H1 (cell line): ENCODE data around the gene CASZ1. TPM values are rescaled to one million over a fixed set of nuclear protein-coding genes. Genes with fewer than 3 reads are reported as not detected.
A peak's percentile ranks its signal among the peaks of the same experiment; 100 is the strongest.

Experiments
- CTCF ChIA-PET: fragments of 300-600 bp; sonication (Branson Sonifier 250); formaldehyde crosslinking; loops from one replicate; lab custom pipeline; 2021; ENCODE audit not compliant: partially characterized antibody; lab: Charles Lee
- POLR2A ChIA-PET: fragments of 300-600 bp; sonication (Branson Sonifier 250); formaldehyde crosslinking; loops from one replicate; lab custom pipeline; 2021; ENCODE audit warnings: inconsistent platforms; ENCODE audit not compliant: partially characterized antibody; lab: Charles Lee
- DNase-seq, 2 experiments: peaks; one replicate each; pipeline versions ENCODE4 v3.0.0 to v3.0.0-alpha.2; 2010 to 2022; ENCODE audit warnings: low spot score in 2 of 2, low read depth in 1 of 2, mixed read lengths in 1 of 2
- FAIRE-seq: peaks from 2 replicates; lab custom pipeline; 2011; peaks lifted over from hg19 to GRCh38; lab: Jason Lieb, UNC
- H2AFZ ChIP-seq: 2 replicates; pipeline ENCODE4 v1.8.1; 2012; ENCODE audit warnings: low read length, inconsistent platforms
- H2AK5ac ChIP-seq: 2 replicates; pipeline ENCODE4 v1.6.1; 2013; ENCODE audit warnings: low read depth, low read length
- H2BK120ac ChIP-seq: replicated peaks from 2 replicates; pipeline ENCODE3; 2013; ENCODE audit warnings: low read depth, low read length, inconsistent platforms
- H2BK12ac ChIP-seq: 2 replicates; pipeline ENCODE4 v1.6.1; 2013; ENCODE audit warnings: low read depth, low read length
- H2BK15ac ChIP-seq: 2 replicates; pipeline ENCODE4 v1.6.1; 2013; ENCODE audit warnings: low read length
- H2BK20ac ChIP-seq: 2 replicates; pipeline ENCODE4 v1.6.1; 2013; ENCODE audit warnings: low read length
- H2BK5ac ChIP-seq: 2 replicates; pipeline ENCODE4 v1.6.1; 2013; ENCODE audit warnings: low read depth, low read length
- H3K14ac ChIP-seq: 2 replicates; pipeline ENCODE4 v1.6.1; 2013; ENCODE audit warnings: inconsistent platforms; ENCODE audit not compliant: insufficient read length
- H3K18ac ChIP-seq: 2 replicates; pipeline ENCODE4 v1.6.1; 2013; ENCODE audit warnings: low read length; ENCODE audit errors: extremely low read depth
- H3K23ac ChIP-seq: 2 replicates; pipeline ENCODE4 v1.6.1; 2013; ENCODE audit warnings: inconsistent platforms; ENCODE audit not compliant: insufficient read length
- H3K23me2 ChIP-seq: 2 replicates; pipeline ENCODE4 v1.6.1; 2013; ENCODE audit warnings: low read depth, low read length
- H3K27ac ChIP-seq: 2 replicates; pipeline ENCODE4 v1.6.1; 2011; ENCODE audit warnings: low read depth, low read length, inconsistent platforms
- H3K27me3 ChIP-seq, 4 experiments: replicated peaks in 1 of 4; 1 replicate in 1 of 4; 2 replicates in 3 of 4; pipeline versions ENCODE4 v1.6.1 to v1.8.1; 2011 to 2013; ENCODE audit warnings: low read length in 3 of 4, mild to moderate bottlenecking in 3 of 4, inconsistent platforms in 2 of 4, mixed read lengths in 2 of 4, moderate library complexity in 1 of 4; ENCODE audit not compliant: control insufficient read depth in 3 of 4, insufficient read depth in 3 of 4; ENCODE audit errors: extremely low read depth in 1 of 4
- H3K36me3 ChIP-seq, 4 experiments: 2 replicates each; pipeline versions ENCODE4 v1.6.1 to v1.8.1; 2011 to 2013; ENCODE audit warnings: mild to moderate bottlenecking in 4 of 4, low read length in 3 of 4, moderate library complexity in 2 of 4, control low read depth in 1 of 4, inconsistent platforms in 1 of 4; ENCODE audit not compliant: insufficient read depth in 4 of 4, control insufficient read depth in 2 of 4
- H3K4ac ChIP-seq: replicated peaks from 2 replicates; pipeline ENCODE3; 2013; ENCODE audit warnings: low read length, low read depth, mixed read lengths, inconsistent platforms; ENCODE audit not compliant: insufficient read length
- H3K4me1 ChIP-seq, 4 experiments: replicated peaks in 1 of 4; 1 replicate in 1 of 4; 2 replicates in 3 of 4; pipeline versions ENCODE4 v1.6.1 to v1.8.1; 2011 to 2013; ENCODE audit warnings: low read length in 3 of 4, inconsistent platforms in 2 of 4, mixed read lengths in 1 of 4; ENCODE audit not compliant: insufficient read depth in 4 of 4, control insufficient read depth in 3 of 4
- H3K4me2 ChIP-seq, 2 experiments: 2 replicates each; pipeline versions ENCODE4 v1.6.1 to v1.8.1; 2011 to 2013; ENCODE audit warnings: low read depth in 2 of 2, low read length in 2 of 2, control low read depth in 1 of 2, inconsistent platforms in 1 of 2, mild to moderate bottlenecking in 1 of 2; ENCODE audit not compliant: insufficient read depth in 1 of 2
- H3K4me3 ChIP-seq, 4 experiments: fragments of 200-600, 300-600 bp in 1 of 4; sonication (generic), shearing (Covaris generic), sonication (Bioruptor Twin) in 1 of 4; 2 replicates each; pipeline versions ENCODE4 v1.5.1 to v1.8.1; 2011 to 2016; ENCODE audit warnings: low read length in 4 of 4, low read depth in 3 of 4, control low read depth in 2 of 4, inconsistent platforms in 2 of 4, mild to moderate bottlenecking in 2 of 4, mixed read lengths in 1 of 4, moderate library complexity in 1 of 4; ENCODE audit not compliant: insufficient read depth in 2 of 4; ENCODE audit errors: extremely low read depth in 1 of 4
- H3K56ac ChIP-seq: replicated peaks from 2 replicates; pipeline ENCODE3; 2013; ENCODE audit warnings: low read depth, mild to moderate bottlenecking, mixed read lengths, low read length, inconsistent platforms; ENCODE audit not compliant: insufficient read length
- H3K79me1 ChIP-seq: 2 replicates; pipeline ENCODE4 v1.6.1; 2013; ENCODE audit warnings: low read depth, low read length, control low read depth
- H3K79me2 ChIP-seq, 2 experiments: 2 replicates each; pipeline versions ENCODE4 v1.6.1 to v1.8.1; 2012 to 2013; ENCODE audit warnings: low read length in 2 of 2, mild to moderate bottlenecking in 2 of 2, inconsistent platforms in 1 of 2; ENCODE audit not compliant: insufficient read depth in 2 of 2, control insufficient read depth in 1 of 2
- H3K9ac ChIP-seq, 4 experiments: replicated peaks in 1 of 4; 1 replicate in 1 of 4; 2 replicates in 3 of 4; pipeline versions ENCODE4 v1.6.1 to v1.8.1; 2011 to 2013; ENCODE audit warnings: low read depth in 3 of 4, low read length in 3 of 4, control low read depth in 2 of 4, mild to moderate bottlenecking in 2 of 4, moderate library complexity in 2 of 4, inconsistent platforms in 1 of 4; ENCODE audit errors: extremely low read depth in 1 of 4
- H3K9me3 ChIP-seq, 2 experiments: 2 replicates each; pipeline versions ENCODE4 v1.6.1 to v1.8.1; 2012 to 2013; ENCODE audit warnings: mild to moderate bottlenecking in 2 of 2, moderate library complexity in 2 of 2, control low read depth in 1 of 2, inconsistent platforms in 1 of 2, low read depth in 1 of 2, low read length in 1 of 2, mixed read lengths in 1 of 2; ENCODE audit not compliant: insufficient read depth in 2 of 2
- H4K20me1 ChIP-seq, 2 experiments: replicated peaks in 1 of 2; 2 replicates each; pipeline versions ENCODE3 to v1.8.1; 2011 to 2013; ENCODE audit warnings: inconsistent platforms in 2 of 2, low read length in 2 of 2, mild to moderate bottlenecking in 1 of 2; ENCODE audit not compliant: insufficient read depth in 2 of 2, control insufficient read depth in 1 of 2
- H4K5ac ChIP-seq: 2 replicates; pipeline ENCODE4 v1.6.1; 2013; ENCODE audit warnings: low read length, low read depth, mixed read lengths, inconsistent platforms; ENCODE audit not compliant: insufficient read length
- H4K8ac ChIP-seq: 2 replicates; pipeline ENCODE4 v1.8.0; 2013; ENCODE audit warnings: mild to moderate bottlenecking, moderate library complexity, low read length, inconsistent platforms; ENCODE audit not compliant: insufficient read depth; ENCODE audit errors: extremely low read depth
- H4K91ac ChIP-seq: replicated peaks from 2 replicates; pipeline ENCODE3; 2013; ENCODE audit warnings: low read length, mixed read lengths, inconsistent platforms; ENCODE audit not compliant: insufficient read length
- MAX ChIP-seq: IDR thresholded peaks from 2 replicates; pipeline ENCODE4 v1.6.1; 2012; ENCODE audit warnings: inconsistent platforms
- SIN3A ChIP-seq, 2 experiments: IDR thresholded peaks in 1 of 2; conservative IDR thresholded peaks in 1 of 2; 2 replicates each; pipeline ENCODE4 v1.6.1; 2011 to 2012; ENCODE audit warnings: low read length in 2 of 2, improper control_type of control experiment in 1 of 2, low read depth in 1 of 2, mild to moderate bottlenecking in 1 of 2
- WGBS, 2 experiments: shearing (Covaris generic) in 1 of 2; methylation state at CpG; one replicate each; pipeline versions ENCODE4 v1.1.6 to v1.1.7; 2013 to 2015; ENCODE audit warnings: low lambda C conversion rate in 2 of 2, mixed read lengths in 2 of 2, inconsistent platforms in 1 of 2, low coverage in 1 of 2, missing lambda C conversion rate in 1 of 2; ENCODE audit not compliant: insufficient replicate concordance in 2 of 2, insufficient coverage in 1 of 2, insufficient read length in 1 of 2; ENCODE audit errors: extremely low coverage in 1 of 2, missing lambda C conversion rate in 1 of 2; 5-methylcytosine and 5-hydroxymethylcytosine counted together
- polyA plus RNA-seq, 7 experiments: library from polyadenylated mRNA; depleted of rRNA in 3 of 7; stranded (reverse) in 5 of 7; unstranded in 2 of 7; fragments of >200 nt in 5 of 7; fragments of 200-250 nt in 2 of 7; gene quantifications; 1 replicate in 5 of 7; 2 replicates in 1 of 7; 4 replicates in 1 of 7; pipeline versions ENCODE4 v1.2.1 to v1.2.3, GENCODE V29; 2011 to 2013; ENCODE audit warnings: missing spikeins in 2 of 7, mixed read lengths in 2 of 7
- total RNA-seq: library from RNA; stranded (reverse); fragmentation: NEBNext Ultra II Directional; extraction: Animal tissue kit (Norgen Biotek cat#: 25700); gene quantifications from 2 replicates; pipeline ENCODE4 v1.2.1, GENCODE V29; 2021

The CASZ1 gene
- total and polyA plus RNA-seq, 2 of the 8 experiments (the other 6 are each of a cell fraction or from before 2014, with no cell fraction given), result 4.4 to 7.7 TPM

GRCh38 chr1:10799726-10800125 is 3.3 kb upstream of the CASZ1 start:
- H2BK15ac ChIP-seq, result peak overlapping the region; percentile 72; the same call in 1 of the 2 replicates
- FAIRE-seq (peak; percentile 50), DNase-seq (no peak)
- H3K14ac ChIP-seq, result no peak overlapping the region
- no peak overlapping the region for H3K27ac ChIP-seq
- ChIA-PET POLR2A (interaction anchor here (1.2 kb wide), 1 partner anchor 15 kb away, joined by 3 read pairs; no protein-coding TSS in a partner anchor), CTCF (interaction anchor here (0.8 to 2.1 kb wide), 10 partner anchors 12 to 306 kb away, joined by 3 to 8 read pairs (median 3); no protein-coding TSS in a partner anchor)
- no peak overlapping the region; the same call in 1 of the 2 replicates for H2BK12ac ChIP-seq
- H4K20me1 ChIP-seq, result no peaks in the 10 kb centered on the region
- H2AK5ac ChIP-seq, result no peak overlapping the region
- no peak overlapping the region for H3K18ac ChIP-seq
- no peak overlapping the region for H3K4ac ChIP-seq
- peak overlapping the region; percentile 23; the same call in 1 of the 2 replicates for H2BK20ac ChIP-seq
- H2AFZ ChIP-seq, result no peak overlapping the region
- H3K56ac ChIP-seq, result no peak overlapping the region
- H4K8ac ChIP-seq, result no peak overlapping the region; the same call in 1 of the 2 replicates
- no peak overlapping the region for H3K4me2 ChIP-seq
- peaks cover 4 to 7% (median 5%) of the 10 kb centered on the region in 4 experiments for H3K4me1 ChIP-seq
- H3K79me2 ChIP-seq, result no peaks in the 10 kb centered on the region
- peaks cover 6% of the 10 kb centered on the region; the same call in 1 of the 2 replicates for H3K23me2 ChIP-seq
- H3K23ac ChIP-seq, result no peak overlapping the region
- peaks cover 3 to 14% (median 11%) of the 10 kb centered on the region in 4 experiments; a peak in 6 of 7 replicates for H3K27me3 ChIP-seq
- no peak overlapping the region for H4K91ac ChIP-seq
- peak; percentile 49; the same call in 1 of the 2 replicates for TF ChIP-seq MAX
- TF ChIP-seq SIN3A (conservative IDR thresholded peaks at IDR 0.05 in 1 of 2, IDR thresholded peaks at IDR 0.05 in 1 of 2; ENCODE audit: low read depth in 1 of 2, low read length in 2 of 2), result no peak
- H3K9ac ChIP-seq, result no peak overlapping the region
- H3K4me3 ChIP-seq, result no peak overlapping the region
- no peak overlapping the region for H2BK5ac ChIP-seq
- no peak overlapping the region for H4K5ac ChIP-seq
- H2BK120ac ChIP-seq, result no peak overlapping the region
- H3K36me3 ChIP-seq, result no peaks in the 10 kb centered on the region
- no peaks in the 10 kb centered on the region for H3K9me3 ChIP-seq
- 51% methylated on average over 6 of the region's 6 CpGs; no CpG with 5 or more reads in 1 of the 2 experiments for WGBS, 2 experiments
- no peaks in the 10 kb centered on the region for H3K79me1 ChIP-seq
